Measurements from ENCODE around the gene UBA1. TPM values are rescaled to one million over a fixed set of nuclear protein-coding genes. Genes with fewer than 3 reads are reported as not detected.

UBA1 gene
- total and polyA plus RNA-seq, 2 donors (not counting 3 experiments of a cell fraction or from before 2014, with no cell fraction given), result 237 to 297 TPM

Other genes starting within 250 kb of the UBA1 start
- 0.73 and 1.4 TPM in 2 replicates for gene RGN, start 115.4 kb upstream of the UBA1 start, total RNA-seq
- gene RGN, start 115.4 kb upstream of the UBA1 start, polyA plus RNA-seq, result 0.27 and 0.58 TPM in 2 replicates
- gene NDUFB11, start 49.1 kb upstream of the UBA1 start, total RNA-seq, result 65.2 and 79.8 TPM in 2 replicates
- 88.0 and 110 TPM in 2 replicates for gene NDUFB11, start 49.1 kb upstream of the UBA1 start, polyA plus RNA-seq
- 49.6 and 51.5 TPM in 2 replicates for gene RBM10, start 48.6 kb upstream of the UBA1 start, total RNA-seq
- 37.3 and 38.2 TPM in 2 replicates for gene RBM10, start 48.6 kb upstream of the UBA1 start, polyA plus RNA-seq
- 99.2 and 99.9 TPM in 2 replicates for gene CDK16, start 24.9 kb downstream of the UBA1 start, total RNA-seq
- gene CDK16, start 24.9 kb downstream of the UBA1 start, polyA plus RNA-seq, result 149 and 182 TPM in 2 replicates
- 34.7 and 36.4 TPM in 2 replicates for gene USP11, start 39.2 kb downstream of the UBA1 start, total RNA-seq
- gene USP11, start 39.2 kb downstream of the UBA1 start, polyA plus RNA-seq, result 20.7 and 24.0 TPM in 2 replicates
- not detected in 2 replicates for gene ZNF157, start 176.7 kb downstream of the UBA1 start, total RNA-seq
- gene ZNF157, start 176.7 kb downstream of the UBA1 start, polyA plus RNA-seq, result not detected in 2 replicates

Measured in endothelial cell of umbilical vein (primary cell).